Hematopoietic multipotent progenitor cell treated with erythropoietin and hydrocortisone succinate and interleukin-3 and kit ligand, for 8 days (in vitro differentiated cells): ENCODE measurements around the gene CCDC184.
"Not testable (repeated sequence)": the region's sequence is repeated elsewhere in the genome, so short reads cannot be mapped to it uniquely, and the experiment has no call there.

Source experiments
- DNase-seq: peaks from one replicate; pipeline ENCODE4 v3.0.0-alpha.2; 2015

CCDC184 gene

GRCh38 chr12:48183091-48183875, at the start of gene CCDC184:
CCDC184 (plus strand) TSS chr12:48183644; CDS start chr12:48184123, 479 bp downstream.
- DNase-seq = peak; percentile 70

DNA sequence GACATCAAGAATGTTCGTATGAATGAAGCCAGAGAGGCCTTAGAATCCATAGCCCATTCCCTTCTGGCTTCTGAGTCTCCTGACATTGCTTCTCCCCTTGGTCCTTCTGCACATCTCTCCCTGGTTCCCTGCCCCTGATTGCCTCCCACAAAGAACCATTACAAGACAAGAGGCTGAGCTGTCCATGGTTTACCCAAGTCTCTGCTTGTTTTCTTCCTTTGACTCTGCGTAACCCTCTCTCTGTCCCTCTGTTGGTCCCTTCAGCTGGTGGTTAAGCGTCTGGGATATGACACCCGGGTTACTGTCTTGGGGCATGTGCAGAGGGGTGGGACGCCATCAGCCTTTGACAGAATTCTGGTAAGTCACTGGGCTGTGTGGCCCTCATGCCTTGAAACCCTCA, 48.4 kb upstream of the CCDC184 start:
- DNase-seq = no peak

DNA sequence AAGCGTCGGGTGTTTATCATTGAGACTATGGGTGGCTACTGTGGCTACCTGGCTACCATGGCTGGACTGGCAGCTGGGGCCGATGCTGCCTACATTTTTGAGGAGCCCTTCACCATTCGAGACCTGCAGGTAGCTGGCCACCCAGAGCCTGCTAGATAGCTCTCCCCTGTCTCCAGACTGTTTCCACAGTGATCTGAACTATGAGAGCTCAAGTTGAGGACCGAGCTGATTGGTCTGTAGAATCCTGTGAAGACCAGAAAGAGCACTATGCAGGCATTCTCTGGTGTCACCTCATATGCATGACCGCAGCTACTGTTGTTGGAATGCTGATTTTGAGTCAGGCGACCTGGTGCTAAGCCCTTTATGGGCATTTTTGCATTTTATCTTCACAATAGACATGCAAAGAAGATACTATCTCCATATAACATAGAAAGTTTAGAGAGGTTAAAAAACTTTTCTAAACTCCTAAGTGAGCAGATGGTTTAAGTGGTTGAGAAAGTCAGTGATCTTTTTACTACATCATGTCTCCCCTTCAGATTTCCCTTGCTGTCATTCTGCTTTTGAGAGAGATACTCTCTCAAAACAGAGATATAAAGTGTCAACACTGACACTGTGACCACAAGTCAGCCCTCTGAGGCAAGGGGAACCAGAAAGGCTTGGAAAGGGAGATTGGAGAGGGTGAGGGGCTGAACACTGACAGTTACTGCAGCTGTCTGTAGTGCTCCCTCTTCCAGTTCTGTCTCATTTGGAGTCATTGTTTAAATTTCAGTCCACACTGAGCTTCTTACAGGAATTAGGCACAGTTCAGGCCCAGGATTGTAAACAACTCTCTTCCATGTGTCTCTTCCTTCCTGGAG, 40.4 kb upstream of the CCDC184 start:
- no peak for DNase-seq

DNA sequence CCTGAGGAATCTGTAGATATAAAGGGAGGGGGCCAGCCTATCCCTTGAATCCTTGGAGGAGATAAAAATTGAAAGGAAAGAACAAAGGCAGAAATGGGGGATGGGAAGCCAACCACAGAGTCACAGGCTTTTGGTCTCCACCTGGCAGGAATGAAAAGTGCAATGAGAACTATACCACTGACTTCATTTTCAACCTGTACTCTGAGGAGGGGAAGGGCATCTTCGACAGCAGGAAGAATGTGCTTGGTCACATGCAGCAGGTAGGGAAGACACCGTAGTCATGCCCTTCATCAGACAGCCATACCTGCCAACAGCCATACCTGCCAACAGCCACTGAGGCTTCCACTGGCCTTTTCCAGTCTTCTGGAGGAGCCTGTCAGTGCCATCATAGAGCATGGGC, 39.5 kb upstream of the CCDC184 start:
- no peak for DNase-seq

DNA sequence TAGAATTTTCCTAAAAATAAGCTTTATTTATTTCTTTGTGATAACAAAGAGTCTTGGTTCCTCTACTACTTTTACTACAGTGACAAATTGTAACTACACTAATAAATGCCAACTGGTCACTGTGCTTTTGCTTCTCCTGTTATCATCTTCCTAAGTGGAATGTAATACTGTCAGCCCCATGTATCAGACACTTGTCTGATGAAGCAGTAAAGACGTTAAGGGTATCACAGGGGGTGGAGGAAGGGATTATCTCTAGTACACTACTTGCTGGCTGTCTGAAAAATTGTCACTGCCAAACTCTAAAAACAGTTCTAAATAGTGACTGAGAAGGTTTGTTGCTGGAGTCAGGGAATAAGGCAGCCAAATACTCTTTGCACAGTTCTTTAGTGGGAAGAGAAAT, 37.5 kb upstream of the CCDC184 start:
- DNase-seq = peak; percentile 53

- no peak for DNase-seq
Observed at GRCh38 chr12:48151103-48151771, 32.2 kb upstream of the CCDC184 start.

- not testable (repeated sequence) for DNase-seq
Observed at GRCh38 chr12:48155786-48156185, 27.7 kb upstream of the CCDC184 start.

DNA sequence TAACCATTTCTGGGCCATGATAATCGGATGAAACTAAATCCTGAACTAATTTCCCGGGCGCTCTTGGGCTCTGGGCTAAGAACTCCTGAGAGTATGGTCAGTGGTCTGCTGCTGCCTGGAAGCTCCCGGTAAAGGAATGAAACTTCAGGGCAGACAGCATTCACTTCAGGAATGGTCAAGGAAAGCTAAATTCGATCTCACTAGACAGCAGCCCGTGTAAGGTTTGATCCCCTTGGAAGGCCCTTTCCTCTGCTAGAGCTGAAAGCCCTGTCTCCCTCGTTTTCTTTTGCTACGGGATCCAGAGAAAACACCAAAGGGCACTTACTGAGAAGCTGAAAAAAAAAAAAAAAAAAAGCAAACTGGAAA, 26.8 kb upstream of the CCDC184 start:
- DNase-seq = no peak

DNA sequence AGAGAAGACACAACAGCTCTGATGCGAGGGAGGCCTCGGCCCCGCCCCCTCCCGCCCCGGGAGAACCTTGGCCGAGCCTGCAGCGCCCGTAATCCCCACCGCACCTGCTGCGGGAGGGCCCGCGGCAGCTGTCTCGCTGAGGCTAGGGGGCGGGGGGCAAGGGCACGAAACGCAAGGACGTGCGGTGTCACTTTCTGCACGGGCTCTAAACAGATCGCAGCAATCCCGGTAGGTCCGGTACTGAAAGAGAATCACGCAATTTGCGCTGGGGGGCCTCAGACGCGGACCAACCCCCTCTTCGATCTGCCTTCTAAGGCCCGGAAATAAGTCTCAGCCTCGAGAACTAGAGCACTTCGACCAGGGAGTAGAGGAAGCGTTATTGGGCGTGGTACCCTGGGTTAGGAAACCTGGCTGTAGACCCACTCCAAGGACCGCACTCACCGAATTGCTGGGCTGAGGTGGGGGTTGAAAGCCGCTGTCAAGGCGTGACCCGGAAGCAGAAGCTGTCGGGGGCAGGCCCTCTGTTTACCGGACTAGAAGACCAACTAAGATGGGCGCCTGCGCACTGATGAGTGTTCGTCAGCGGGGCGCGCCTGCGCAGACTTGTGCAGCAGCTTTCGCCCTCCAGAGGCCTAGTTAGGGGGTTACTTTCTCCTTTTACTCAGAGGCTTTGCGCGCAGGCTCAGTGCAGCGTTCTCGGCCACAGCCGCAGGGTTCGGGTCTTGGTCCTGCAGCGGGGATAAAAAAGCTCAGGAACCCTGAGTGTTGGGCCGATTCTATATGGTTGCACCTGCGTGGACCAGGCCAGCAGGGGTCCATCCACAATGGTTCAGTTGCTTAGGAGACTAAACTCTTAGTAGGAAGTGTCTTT, 26.2 kb upstream of the CCDC184 start, which contains the start of gene ASB8:
ASB8 (minus strand) TSS at position 498 of the 871 bp plus-strand sequence. CDS start 4,019 bp downstream, outside the sequence.
- peak; percentile 99 for DNase-seq

- no peak for DNase-seq
Observed at GRCh38 chr12:48157889-48158370, 25.5 kb upstream of the CCDC184 start.

- DNase-seq = peak; percentile 16
Observed at GRCh38 chr12:48160046-48160445, 23.4 kb upstream of the CCDC184 start.

- DNase-seq = peak; percentile 95
Observed at GRCh38 chr12:48160807-48161206, 22.6 kb upstream of the CCDC184 start.

- no peak for DNase-seq
Observed at GRCh38 chr12:48163150-48163747, 20.2 kb upstream of the CCDC184 start.

GRCh38 chr12:48164451-48164850, 19.0 kb upstream of the CCDC184 start:
- no peak for DNase-seq

GRCh38 chr12:48165089-48165981, 18.1 kb upstream of the CCDC184 start:
- peak; percentile 80 for DNase-seq

GRCh38 chr12:48169011-48169410, 14.4 kb upstream of the CCDC184 start:
- DNase-seq = no peak

- DNase-seq = no peak
Observed at GRCh38 chr12:48175613-48176416, 7.6 kb upstream of the CCDC184 start.

DNA sequence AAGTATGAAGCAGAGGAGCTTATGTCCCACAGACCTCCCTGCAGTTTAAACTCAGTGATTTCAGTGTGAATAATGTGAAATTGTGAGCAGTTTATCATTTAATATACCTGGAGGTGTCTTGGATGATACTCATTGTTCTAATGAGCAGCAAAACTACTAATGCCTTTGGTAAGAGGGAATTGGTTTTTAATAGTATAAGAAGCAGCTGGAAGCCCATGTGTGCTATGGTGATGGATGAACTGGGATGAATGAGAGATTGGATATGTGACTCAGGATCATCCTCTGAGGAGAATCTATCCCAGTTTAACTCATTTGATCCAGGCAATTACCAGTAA, 7.1 kb upstream of the CCDC184 start:
- no peak for DNase-seq

- no peak for DNase-seq
Observed at GRCh38 chr12:48177982-48178381, 5.5 kb upstream of the CCDC184 start.

DNA sequence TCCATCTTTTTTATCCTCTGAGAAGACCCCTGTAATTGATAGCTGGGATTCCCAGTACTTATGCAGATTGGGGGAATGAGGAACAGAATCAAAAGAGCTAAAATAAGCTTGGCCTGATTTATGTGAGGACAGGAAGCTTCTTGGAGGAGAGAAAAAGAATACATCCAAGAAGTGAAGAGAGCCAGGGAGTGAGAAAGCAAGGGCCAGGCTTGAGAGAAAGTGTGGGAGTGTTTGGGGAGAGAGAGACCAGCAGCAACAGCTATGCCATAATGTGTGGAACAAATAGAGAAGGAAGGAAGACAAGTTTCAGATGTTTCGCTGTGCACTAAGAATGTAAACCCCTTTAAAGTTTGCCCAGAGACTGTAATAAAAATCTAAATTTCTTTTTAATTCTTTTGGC, 4.0 kb upstream of the CCDC184 start:
- DNase-seq = no peak
